K562 (cell line): Measurements from ENCODE around the gene TESK2. TPM values are rescaled to one million over a fixed set of nuclear protein-coding genes. Genes with fewer than 3 reads are reported as not detected.

Experiments
- NR2C1 ChIP-seq, 2 experiments: fragments of 450-650 bp; IDR thresholded peaks; 2 replicates each; pipeline ENCODE4 v1.6.1; 2017; ENCODE audit warnings: mild to moderate bottlenecking in 2 of 2, antibody characterized with exemption in 1 of 2, inconsistent platforms in 1 of 2, missing compliant biosample characterization in 1 of 2, missing genetic modification characterization in 1 of 2
- STAG1 ChIP-seq: sonication (generic); formaldehyde crosslinking; IDR thresholded peaks from 2 replicates; pipeline ENCODE4 v1.5.0; 2020; ENCODE audit warnings: missing genetic modification reagents, borderline replicate concordance
- polyA plus RNA-seq, 8 experiments: library from polyadenylated mRNA; depleted of rRNA in 4 of 8; stranded (reverse) in 5 of 8; unstranded in 3 of 8; fragments of >200 nt; fragmentation: Nextera tagmentation in 2 of 8; fragmentation: Illumina TruSeq in 1 of 8; extraction: Ambion mirVana in 2 of 8; extraction: Trizol in 1 of 8; gene quantifications; 2 replicates each; pipeline versions ENCODE4 v1.2.1 to v1.2.3, GENCODE V29; 2011 to 2014; ENCODE audit warnings: inconsistent platforms in 1 of 8, missing spikeins in 1 of 8
- total RNA-seq, 7 experiments: library from RNA; depleted of rRNA in 6 of 7; stranded (reverse); fragments of >200 nt in 6 of 7; fragmentation: Illumina TruSeq in 2 of 7; extraction: Trizol in 2 of 7; gene quantifications; 2 replicates each; pipeline versions ENCODE4 v1.2.1 to v1.2.3, GENCODE V29; 2011 to 2021; ENCODE audit warnings: low replicate concordance in 1 of 7
- TF ChIP-seq, protein P1 (sequence below), 3 experiments: fragments of 200-800 bp in 1 of 3; sonication (Bioruptor generic) in 1 of 3; sonication (generic) in 1 of 3; formaldehyde crosslinking in 1 of 3; IDR thresholded peaks; 2 replicates each; pipeline versions ENCODE4 v1.6.1 to v1.8.0; 2016 to 2022; ENCODE audit warnings: mild to moderate bottlenecking in 2 of 3, missing compliant biosample characterization in 2 of 3, missing genetic modification characterization in 2 of 3, missing genetic modification reagents in 1 of 3
- TF ChIP-seq, protein P2 (sequence below): fragments of 150-350 bp; conservative IDR thresholded peaks from 2 replicates; pipeline ENCODE4 v1.6.1; 2014; ENCODE audit warnings: low read length
- TF ChIP-seq, protein P3 (sequence below): fragments of 450-650 bp; formaldehyde crosslinking; IDR thresholded peaks from 2 replicates; pipeline ENCODE4 v1.4.0; 2020; ENCODE audit warnings: mild to moderate bottlenecking, moderate library complexity

TESK2 gene
- total and polyA plus RNA-seq, 9 of the 15 experiments (the other 6 are each of a cell fraction or from before 2014, with no cell fraction given): 1.6 to 5.3 (median 3.7) TPM

DNA sequence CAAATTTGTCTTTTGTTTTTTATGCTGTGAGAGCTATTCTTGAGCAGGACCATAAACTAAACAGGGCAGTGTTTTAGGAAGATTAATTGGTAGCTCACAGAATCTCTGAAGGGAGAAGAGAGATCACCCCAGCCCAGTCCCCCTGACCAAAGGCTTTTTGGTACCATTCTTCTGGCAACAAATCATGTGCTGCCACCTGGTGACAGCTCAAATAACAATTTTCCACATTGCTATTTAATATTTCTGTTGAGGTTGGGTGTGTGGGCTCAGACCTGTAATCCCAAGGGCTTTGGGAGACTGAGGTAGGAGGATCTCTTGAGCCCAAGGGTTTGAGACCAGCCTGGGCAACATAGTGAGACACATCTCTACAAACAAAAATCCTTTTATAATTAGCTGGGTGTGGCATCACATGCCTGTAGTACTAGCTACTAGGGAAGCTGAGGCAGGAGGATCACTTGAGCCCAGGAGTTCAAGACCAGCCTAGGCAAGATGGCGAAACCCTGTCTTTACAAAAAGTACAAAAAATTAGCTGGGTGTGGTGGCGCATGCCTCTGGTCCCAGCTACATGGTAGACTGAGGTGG is 2.2 kb upstream of the TESK2 start (continued):
- TF ChIP-seq NR2C1 (IDR thresholded peaks at IDR 0.05) (no peak), NR2C1 (tag; IDR thresholded peaks at IDR 0.05) (no peak), STAG1 (CRISPR knock-in tag) (peak; percentile 58; the same call in 1 of the 2 replicates)
- TF ChIP-seq, protein P1, sequence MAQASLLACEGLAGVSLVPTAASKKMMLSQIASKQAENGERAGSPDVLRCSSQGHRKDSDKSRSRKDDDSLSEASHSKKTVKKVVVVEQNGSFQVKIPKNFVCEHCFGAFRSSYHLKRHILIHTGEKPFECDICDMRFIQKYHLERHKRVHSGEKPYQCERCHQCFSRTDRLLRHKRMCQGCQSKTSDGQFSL (CRISPR knock-in tag; IDR thresholded peaks at IDR 0.05): no peak
- TF ChIP-seq, protein P1 (tag; IDR thresholded peaks at IDR 0.05): no peak
- TF ChIP-seq, protein P2, sequence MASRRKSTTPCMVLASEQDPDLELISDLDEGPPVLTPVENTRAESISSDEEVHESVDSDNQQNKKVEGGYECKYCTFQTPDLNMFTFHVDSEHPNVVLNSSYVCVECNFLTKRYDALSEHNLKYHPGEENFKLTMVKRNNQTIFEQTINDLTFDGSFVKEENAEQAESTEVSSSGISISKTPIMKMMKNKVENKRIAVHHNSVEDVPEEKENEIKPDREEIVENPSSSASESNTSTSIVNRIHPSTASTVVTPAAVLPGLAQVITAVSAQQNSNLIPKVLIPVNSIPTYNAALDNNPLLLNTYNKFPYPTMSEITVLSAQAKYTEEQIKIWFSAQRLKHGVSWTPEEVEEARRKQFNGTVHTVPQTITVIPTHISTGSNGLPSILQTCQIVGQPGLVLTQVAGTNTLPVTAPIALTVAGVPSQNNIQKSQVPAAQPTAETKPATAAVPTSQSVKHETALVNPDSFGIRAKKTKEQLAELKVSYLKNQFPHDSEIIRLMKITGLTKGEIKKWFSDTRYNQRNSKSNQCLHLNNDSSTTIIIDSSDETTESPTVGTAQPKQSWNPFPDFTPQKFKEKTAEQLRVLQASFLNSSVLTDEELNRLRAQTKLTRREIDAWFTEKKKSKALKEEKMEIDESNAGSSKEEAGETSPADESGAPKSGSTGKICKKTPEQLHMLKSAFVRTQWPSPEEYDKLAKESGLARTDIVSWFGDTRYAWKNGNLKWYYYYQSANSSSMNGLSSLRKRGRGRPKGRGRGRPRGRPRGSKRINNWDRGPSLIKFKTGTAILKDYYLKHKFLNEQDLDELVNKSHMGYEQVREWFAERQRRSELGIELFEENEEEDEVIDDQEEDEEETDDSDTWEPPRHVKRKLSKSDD: no peak
- TF ChIP-seq, protein P3, sequence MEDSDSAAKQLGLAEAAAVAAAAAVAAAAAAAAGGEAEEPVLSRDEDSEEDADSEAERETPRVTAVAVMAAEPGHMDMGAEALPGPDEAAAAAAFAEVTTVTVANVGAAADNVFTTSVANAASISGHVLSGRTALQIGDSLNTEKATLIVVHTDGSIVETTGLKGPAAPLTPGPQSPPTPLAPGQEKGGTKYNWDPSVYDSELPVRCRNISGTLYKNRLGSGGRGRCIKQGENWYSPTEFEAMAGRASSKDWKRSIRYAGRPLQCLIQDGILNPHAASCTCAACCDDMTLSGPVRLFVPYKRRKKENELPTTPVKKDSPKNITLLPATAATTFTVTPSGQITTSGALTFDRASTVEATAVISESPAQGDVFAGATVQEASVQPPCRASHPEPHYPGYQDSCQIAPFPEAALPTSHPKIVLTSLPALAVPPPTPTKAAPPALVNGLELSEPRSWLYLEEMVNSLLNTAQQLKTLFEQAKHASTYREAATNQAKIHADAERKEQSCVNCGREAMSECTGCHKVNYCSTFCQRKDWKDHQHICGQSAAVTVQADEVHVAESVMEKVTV (CRISPR knock-in tag): peak; percentile 95
